ENCODE results near the gene NPLOC4. TPM values are rescaled to one million over a fixed set of nuclear protein-coding genes. Genes with fewer than 3 reads are reported as not detected.

The NPLOC4 gene
- total and polyA plus RNA-seq, 2 of the 13 experiments (the other 11 are each of a cell fraction or from before 2014, with no cell fraction given): 57.0 to 97.0 TPM

DNA sequence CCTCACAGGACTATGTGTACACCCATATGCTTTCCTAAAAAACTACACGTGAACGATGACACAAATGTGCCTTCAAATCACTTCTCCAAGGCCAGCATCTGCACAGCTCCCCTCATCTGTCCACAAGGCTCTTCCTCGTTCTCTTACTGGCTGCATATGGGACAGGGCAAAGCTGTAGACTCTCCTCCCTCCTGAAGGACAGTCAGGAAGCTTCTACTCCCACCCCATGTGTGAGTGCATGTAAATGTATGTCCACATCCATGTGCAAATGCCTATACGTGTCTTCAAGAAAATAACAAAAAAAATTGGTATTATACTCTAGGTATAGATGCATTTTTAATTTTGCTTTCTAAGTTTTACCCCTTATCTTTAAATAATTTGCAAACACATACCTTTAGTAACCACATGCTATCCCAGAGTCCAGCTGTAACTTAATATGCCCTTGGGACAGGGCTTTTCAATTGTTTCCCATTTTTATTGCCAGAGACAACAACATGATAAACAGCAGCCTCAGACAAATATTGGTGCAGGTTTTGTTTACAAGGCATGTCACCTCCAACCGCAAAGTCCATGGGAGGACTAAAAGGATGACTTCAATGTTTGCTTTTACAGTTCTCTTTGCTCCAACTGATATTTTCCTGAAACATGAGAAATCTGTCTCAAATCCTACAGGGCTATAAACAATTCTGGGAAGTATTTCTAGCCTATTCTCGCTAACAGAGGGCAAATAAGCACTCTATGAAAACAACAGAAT lies 53.1 kb downstream of the NPLOC4 start (continued):
- TF ChIP-seq ZNF441 (CRISPR knock-in tag; IDR thresholded peaks at IDR 0.05; ENCODE audit: borderline replicate concordance) (no peak), ZNF674 (CRISPR knock-in tag; IDR thresholded peaks at IDR 0.05; ENCODE audit: low read depth) (no peak), MIXL1 (CRISPR knock-in tag; IDR thresholded peaks at IDR 0.05) (no peak), RXRB (CRISPR knock-in tag; IDR thresholded peaks at IDR 0.05; ENCODE audit: borderline replicate concordance) (no peak), CHCHD3 (CRISPR knock-in tag; IDR thresholded peaks at IDR 0.05) (no peak), ZNF691 (CRISPR knock-in tag; IDR thresholded peaks at IDR 0.05; ENCODE audit: borderline replicate concordance, low read depth) (no peak), NCOR1 (IDR thresholded peaks at IDR 0.05; ENCODE audit: borderline replicate concordance, low read length) (no peak), THRA (CRISPR knock-in tag; IDR thresholded peaks at IDR 0.05; ENCODE audit: borderline replicate concordance) (no peak), ZNF552 (CRISPR knock-in tag; IDR thresholded peaks at IDR 0.05; ENCODE audit: borderline replicate concordance) (no peak), MEIS2 (CRISPR knock-in tag; IDR thresholded peaks at IDR 0.05) (no peak), ZNF180 (CRISPR knock-in tag; IDR thresholded peaks at IDR 0.05; ENCODE audit: borderline replicate concordance, low read depth) (no peak), TCF7 (IDR thresholded peaks at IDR 0.05; ENCODE audit: low read depth) (no peak), DNMT1 (CRISPR knock-in tag; IDR thresholded peaks at IDR 0.05) (no peak), SOX5 (CRISPR knock-in tag; IDR thresholded peaks at IDR 0.05; ENCODE audit: borderline replicate concordance) (peak; percentile 85; the same call in 1 of the 2 replicates), SP5 (CRISPR knock-in tag; IDR thresholded peaks at IDR 0.05; ENCODE audit: borderline replicate concordance, low read depth) (peak; percentile 37; the same call in 1 of the 2 replicates), ZFP62 (CRISPR knock-in tag; IDR thresholded peaks at IDR 0.05) (no peak), ZFP36L2 (CRISPR knock-in tag; IDR thresholded peaks at IDR 0.05) (no peak), ZNF253 (CRISPR knock-in tag; IDR thresholded peaks at IDR 0.05; ENCODE audit: borderline replicate concordance) (no peak), KDM1A (CRISPR knock-in tag; IDR thresholded peaks at IDR 0.05) (no peak), ZNF367 (CRISPR knock-in tag; IDR thresholded peaks at IDR 0.05; ENCODE audit: borderline replicate concordance) (no peak), PPARG (CRISPR knock-in tag; conservative IDR thresholded peaks at IDR 0.05) (0 out of 2 replicates have a peak, but pooled peaks have one; percentile 14), GPBP1L1 (CRISPR knock-in tag; IDR thresholded peaks at IDR 0.05) (no peak), ZIK1 (CRISPR knock-in tag; IDR thresholded peaks at IDR 0.05; ENCODE audit: borderline replicate concordance, low read depth) (no peak)
- TF ChIP-seq, protein P1, sequence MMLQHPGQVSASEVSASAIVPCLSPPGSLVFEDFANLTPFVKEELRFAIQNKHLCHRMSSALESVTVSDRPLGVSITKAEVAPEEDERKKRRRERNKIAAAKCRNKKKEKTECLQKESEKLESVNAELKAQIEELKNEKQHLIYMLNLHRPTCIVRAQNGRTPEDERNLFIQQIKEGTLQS (CRISPR knock-in tag; IDR thresholded peaks at IDR 0.05): no peak
- TF ChIP-seq, protein P2, sequence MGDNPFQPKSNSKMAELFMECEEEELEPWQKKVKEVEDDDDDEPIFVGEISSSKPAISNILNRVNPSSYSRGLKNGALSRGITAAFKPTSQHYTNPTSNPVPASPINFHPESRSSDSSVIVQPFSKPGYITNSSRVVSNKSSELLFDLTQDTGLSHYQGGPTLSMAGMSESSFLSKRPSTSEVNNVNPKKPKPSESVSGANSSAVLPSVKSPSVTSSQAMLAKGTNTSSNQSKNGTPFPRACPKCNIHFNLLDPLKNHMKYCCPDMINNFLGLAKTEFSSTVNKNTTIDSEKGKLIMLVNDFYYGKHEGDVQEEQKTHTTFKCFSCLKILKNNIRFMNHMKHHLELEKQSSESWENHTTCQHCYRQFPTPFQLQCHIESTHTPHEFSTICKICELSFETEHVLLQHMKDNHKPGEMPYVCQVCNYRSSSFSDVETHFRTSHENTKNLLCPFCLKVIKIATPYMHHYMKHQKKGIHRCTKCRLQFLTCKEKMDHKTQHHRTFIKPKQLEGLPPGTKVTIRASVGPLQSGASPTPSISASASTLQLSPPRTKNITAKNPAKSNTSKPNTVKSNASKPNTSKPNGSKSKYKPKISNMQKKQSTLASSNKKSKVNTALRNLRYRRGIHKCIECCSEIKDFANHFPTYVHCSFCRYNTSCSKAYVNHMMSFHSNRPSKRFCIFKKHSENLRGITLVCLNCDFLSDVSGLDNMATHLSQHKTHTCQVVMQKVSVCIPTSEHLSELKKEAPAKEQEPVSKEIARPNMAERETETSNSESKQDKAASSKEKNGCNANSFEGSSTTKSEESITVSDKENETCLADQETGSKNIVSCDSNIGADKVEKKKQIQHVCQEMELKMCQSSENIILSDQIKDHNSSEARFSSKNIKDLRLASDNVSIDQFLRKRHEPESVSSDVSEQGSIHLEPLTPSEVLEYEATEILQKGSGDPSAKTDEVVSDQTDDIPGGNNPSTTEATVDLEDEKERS (CRISPR knock-in tag; IDR thresholded peaks at IDR 0.05): no peak

All from HepG2 (cell line).